Fibroblast of the aortic adventitia (primary cell): ENCODE measurements around the gene IRF8. TPM values are rescaled to one million over a fixed set of nuclear protein-coding genes. Genes with fewer than 3 reads are reported as not detected.

ENCODE experiments used
- DNase-seq: peaks from one replicate; pipeline ENCODE4 v3.0.0-alpha.2; 2010; ENCODE audit warnings: low read depth
- H3K4me3 ChIP-seq: 2 replicates; pipeline ENCODE4 v1.5.1; 2011; ENCODE audit warnings: low read depth, mild to moderate bottlenecking, control low read depth, low read length, moderate library complexity
- total RNA-seq: library from RNA; depleted of rRNA; stranded (reverse); fragments of >200 nt; gene quantifications from 2 replicates; pipeline ENCODE4 v1.2.3, GENCODE V29; 2012; ENCODE audit warnings: low replicate concordance
- TF ChIP-seq, protein P1 (sequence below): IDR thresholded peaks from 2 replicates; pipeline ENCODE4 v1.5.1; 2011; ENCODE audit warnings: mild to moderate bottlenecking, low read length, control low read depth, inconsistent platforms; ENCODE audit not compliant: insufficient read depth

The IRF8 gene
- total RNA-seq, 1 donor: not detected

DNA sequence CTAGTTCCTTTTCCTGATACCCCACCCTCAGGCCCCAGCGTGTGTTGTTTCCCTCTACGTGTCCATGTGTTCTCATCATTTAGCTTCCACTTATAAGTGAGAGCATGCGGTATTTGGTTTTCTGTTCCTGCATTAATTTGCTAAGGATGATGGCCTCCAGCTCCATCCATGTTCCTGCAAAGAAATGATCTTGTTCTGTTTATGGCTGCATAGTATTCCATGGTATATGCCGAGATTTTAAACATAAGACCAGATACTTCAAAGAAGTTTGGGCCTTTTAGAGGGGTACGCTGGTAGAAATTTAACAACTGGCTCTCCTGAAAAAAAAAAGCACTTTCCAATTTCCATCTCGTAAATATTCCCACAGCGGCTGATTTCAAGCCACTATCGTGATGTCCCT is 59.8 kb downstream of the IRF8 start:
- TF ChIP-seq, protein P1, sequence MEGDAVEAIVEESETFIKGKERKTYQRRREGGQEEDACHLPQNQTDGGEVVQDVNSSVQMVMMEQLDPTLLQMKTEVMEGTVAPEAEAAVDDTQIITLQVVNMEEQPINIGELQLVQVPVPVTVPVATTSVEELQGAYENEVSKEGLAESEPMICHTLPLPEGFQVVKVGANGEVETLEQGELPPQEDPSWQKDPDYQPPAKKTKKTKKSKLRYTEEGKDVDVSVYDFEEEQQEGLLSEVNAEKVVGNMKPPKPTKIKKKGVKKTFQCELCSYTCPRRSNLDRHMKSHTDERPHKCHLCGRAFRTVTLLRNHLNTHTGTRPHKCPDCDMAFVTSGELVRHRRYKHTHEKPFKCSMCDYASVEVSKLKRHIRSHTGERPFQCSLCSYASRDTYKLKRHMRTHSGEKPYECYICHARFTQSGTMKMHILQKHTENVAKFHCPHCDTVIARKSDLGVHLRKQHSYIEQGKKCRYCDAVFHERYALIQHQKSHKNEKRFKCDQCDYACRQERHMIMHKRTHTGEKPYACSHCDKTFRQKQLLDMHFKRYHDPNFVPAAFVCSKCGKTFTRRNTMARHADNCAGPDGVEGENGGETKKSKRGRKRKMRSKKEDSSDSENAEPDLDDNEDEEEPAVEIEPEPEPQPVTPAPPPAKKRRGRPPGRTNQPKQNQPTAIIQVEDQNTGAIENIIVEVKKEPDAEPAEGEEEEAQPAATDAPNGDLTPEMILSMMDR: no peak
- no peak overlapping the region for H3K4me3 ChIP-seq
- no peak for DNase-seq

DNA sequence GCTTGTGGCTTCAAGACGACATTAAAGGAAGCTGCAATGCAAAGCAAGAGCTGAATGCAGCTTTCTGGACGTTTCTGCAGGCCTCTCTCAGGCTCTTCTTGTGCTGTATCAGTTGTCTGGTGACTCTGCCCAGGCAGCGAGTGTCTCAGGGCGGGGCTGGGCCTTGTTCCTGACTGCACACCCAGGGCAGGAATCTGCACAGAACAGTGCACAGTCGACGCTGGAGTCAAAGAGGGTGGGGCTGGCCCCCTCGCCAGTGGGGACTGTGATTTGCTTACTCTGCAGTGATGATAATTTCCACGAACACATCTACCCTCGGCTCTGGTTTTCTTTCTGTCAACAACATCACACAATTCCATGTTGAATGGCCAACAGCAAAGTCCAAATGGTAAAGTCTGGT is 60.7 kb downstream of the IRF8 start:
- TF ChIP-seq, protein P1: no peak
- H3K4me3 ChIP-seq: no peak overlapping the region
- no peak for DNase-seq

DNA sequence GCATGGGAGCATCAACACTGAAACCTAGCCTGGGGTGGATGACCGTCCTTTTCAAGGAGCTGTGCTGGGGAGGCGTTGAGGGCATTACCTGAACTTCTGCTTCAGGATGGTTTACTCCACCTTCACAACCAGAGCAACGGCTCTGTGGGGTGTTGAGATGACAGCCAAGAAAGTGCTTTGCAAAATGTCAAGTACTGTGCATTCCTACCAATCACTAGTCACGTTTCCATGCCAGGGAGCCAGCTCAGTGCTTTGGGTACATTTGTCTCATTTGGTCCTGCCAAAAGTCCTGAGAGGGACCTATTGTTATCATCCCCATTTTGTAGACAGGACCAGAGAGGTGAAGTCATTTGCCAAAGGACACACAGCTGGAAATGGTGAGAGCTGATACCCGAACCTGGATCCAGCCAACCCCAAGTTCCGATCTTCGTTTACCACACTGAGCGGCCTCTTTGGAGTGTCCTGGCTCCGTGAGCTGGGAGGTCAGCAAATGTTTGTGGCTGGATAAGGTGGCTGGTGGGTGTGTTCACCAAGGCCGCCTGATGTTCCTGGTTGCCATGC is 61.6 kb downstream of the IRF8 start:
- no peak for DNase-seq
- TF ChIP-seq, protein P1: no peak
- no peak overlapping the region for H3K4me3 ChIP-seq

DNA sequence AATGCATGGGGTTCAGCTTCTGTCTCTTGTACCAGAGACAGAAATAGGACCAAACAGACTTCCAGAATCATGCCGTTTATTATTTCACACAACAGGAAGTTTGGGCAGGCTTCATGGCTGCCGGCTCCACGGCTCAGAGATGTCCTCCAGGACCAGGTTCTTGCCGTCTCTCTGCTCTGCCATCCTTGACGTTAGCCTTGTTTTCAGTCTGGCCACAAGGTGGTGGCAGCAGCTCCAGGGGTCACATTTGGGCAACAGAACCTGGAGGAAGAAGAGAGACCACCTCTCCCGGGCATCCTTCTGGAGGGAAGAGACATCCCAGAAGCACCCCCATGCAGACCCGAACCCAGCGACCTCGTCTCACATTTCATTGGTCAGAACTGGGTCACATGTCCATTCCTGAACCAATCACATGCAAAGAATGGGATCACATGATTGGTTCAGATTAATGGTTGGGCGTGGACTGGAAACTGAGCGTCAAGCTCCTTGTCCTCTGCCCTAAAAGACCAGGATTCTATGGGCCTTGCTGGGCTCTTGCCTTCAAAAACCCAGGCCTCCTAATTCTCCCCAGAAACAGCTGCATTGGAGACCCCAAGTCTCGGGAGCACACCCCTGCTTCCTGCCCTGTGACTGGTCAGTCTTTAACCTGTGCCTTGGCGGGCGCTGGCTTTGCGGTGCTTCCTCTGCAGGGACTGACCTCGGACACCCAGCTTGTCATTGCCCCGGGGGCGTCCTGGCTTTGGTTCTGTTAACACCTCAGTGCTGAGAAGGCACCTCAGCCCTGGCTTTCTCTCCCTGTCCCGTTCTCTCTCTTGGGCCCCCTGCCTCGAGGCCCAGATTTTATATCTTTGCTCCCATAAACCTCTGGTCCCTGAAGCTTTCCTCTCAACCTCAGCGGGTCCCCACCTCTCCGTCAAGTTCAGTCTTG is 63.3 kb downstream of the IRF8 start:
- TF ChIP-seq, protein P1: no peak
- H3K4me3 ChIP-seq: no peak overlapping the region
- no peak for DNase-seq

DNA sequence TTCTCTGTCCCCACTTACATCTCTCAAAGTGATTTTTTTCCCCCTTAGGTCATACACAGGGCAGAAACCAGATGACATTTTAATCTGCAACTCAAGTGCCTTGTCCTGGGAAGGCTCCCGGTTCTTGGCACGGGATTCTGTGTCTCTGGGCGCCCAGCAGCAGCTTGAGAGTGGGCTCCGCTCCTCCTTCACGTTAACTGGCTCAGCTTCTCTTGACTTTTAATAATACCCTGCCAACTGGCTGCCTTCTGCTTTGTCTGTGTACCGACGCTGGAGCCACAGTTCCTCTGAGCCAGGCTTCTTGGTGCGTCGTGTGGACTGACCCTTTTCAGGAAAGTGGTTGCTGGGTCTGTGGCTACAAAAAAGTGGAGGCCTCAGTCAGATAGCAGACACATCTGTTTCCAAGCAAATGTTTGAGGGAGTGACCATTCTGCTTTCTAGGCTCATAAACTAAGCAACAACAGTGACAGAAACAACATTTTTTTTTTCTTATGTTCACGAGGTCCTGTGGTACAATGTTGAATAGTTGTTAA is 64.9 kb downstream of the IRF8 start:
- no peak for DNase-seq
- TF ChIP-seq, protein P1: no peak
- no peak overlapping the region for H3K4me3 ChIP-seq

DNA sequence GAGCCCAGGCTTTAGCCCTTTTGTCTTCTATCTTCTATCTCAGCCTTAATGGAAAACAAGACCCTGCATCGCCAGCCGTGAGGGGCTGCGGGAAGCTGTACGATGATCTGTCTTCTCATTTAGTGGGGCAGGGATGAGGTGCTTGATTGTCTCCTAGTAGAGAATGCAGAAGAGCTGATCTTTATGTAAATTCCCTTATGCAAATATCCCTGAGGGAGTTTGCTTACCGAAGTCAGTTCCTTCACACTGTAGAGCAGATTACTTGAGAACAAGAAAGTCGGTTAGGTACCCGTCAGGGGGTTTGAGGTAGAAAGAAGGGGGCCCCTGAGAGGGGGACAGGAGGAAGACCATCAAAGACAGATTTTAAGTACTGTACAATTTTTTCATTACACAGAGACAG is 66.2 kb downstream of the IRF8 start:
- no peak overlapping the region for H3K4me3 ChIP-seq
- TF ChIP-seq, protein P1: no peak
- DNase-seq: no peak
